Prostate gland (tissue), 2 donors: Measurements from ENCODE around the gene SLC44A5.

ENCODE experiments used
- CTCF ChIP-seq, 4 experiments: fragments of 200-600 bp in 2 of 4; fragments of 450-650 bp in 2 of 4; sonication (generic) in 2 of 4; IDR thresholded peaks; 1 replicate in 3 of 4; 2 replicates in 1 of 4; pipeline ENCODE4 v1.5.1; 2016 to 2019; ENCODE audit warnings: antibody characterized with exemption in 4 of 4, mild to moderate bottlenecking in 2 of 4, moderate library complexity in 2 of 4
- POLR2A ChIP-seq: fragments of 450-650 bp; IDR thresholded peaks from one replicate; pipeline ENCODE4 v1.6.1; 2016; ENCODE audit warnings: antibody characterized with exemption, mild to moderate bottlenecking

- TF ChIP-seq POLR2A: no peak
- TF ChIP-seq CTCF (IDR thresholded peaks at IDR 0.05): no peak
Measured at GRCh38 chr1:75471252-75471651, 139.7 kb downstream of the SLC44A5 start.
